Common myeloid progenitor, CD34-positive (primary cell): Measurements from ENCODE around the gene SYNGR4.
A peak's percentile ranks its signal among the peaks of the same experiment; 100 is the strongest.

Experiments used
- CTCF ChIA-PET: fragments of 350-600 bp; sonication (Branson Sonifier 250); formaldehyde crosslinking; loops from one replicate; lab custom pipeline; 2021; ENCODE audit warnings: antibody characterized with exemption; lab: Charles Lee
- POLR2A ChIA-PET: fragments of 350-600 bp; sonication (Branson Sonifier 250); formaldehyde crosslinking; loops from one replicate; lab custom pipeline; 2021; ENCODE audit warnings: antibody characterized with exemption; lab: Charles Lee
- DNase-seq, 3 donors: peaks; one replicate each; pipeline versions ENCODE4 v3.0.0 to v3.0.0-alpha.2; 2013
- H3K27ac ChIP-seq, 2 experiments: 1 replicate in 1 of 2; 2 replicates in 1 of 2; pipeline ENCODE4 v1.7.0; 2013; ENCODE audit warnings: inconsistent platforms in 2 of 2, low read length in 2 of 2, mild to moderate bottlenecking in 2 of 2, low read depth in 1 of 2, moderate library complexity in 1 of 2; ENCODE audit not compliant: severe bottlenecking in 2 of 2, insufficient read depth in 1 of 2, poor library complexity in 1 of 2
- H3K27me3 ChIP-seq, 5 experiments: replicated peaks in 2 of 5; 1 replicate in 3 of 5; 2 replicates in 2 of 5; pipeline versions ENCODE4 v1.6.1 to v1.7.0; 2013; ENCODE audit warnings: low read length in 4 of 5, mild to moderate bottlenecking in 2 of 5, moderate library complexity in 2 of 5, inconsistent platforms in 1 of 5; ENCODE audit not compliant: insufficient read depth in 5 of 5, control insufficient read depth in 4 of 5
- H3K36me3 ChIP-seq, 4 experiments: 1 replicate in 2 of 4; 2 replicates in 2 of 4; pipeline versions ENCODE4 v1.6.1 to v1.7.0; 2013; ENCODE audit warnings: low read length in 3 of 4, control low read depth in 1 of 4, mild to moderate bottlenecking in 1 of 4; ENCODE audit not compliant: control insufficient read depth in 4 of 4, insufficient read depth in 4 of 4
- H3K4me1 ChIP-seq, 4 experiments: 1 replicate in 3 of 4; 2 replicates in 1 of 4; pipeline versions ENCODE4 v1.6.1 to v1.7.1; 2013; ENCODE audit warnings: low read length in 3 of 4, mild to moderate bottlenecking in 3 of 4, control low read depth in 1 of 4, inconsistent platforms in 1 of 4, moderate library complexity in 1 of 4; ENCODE audit not compliant: control insufficient read depth in 4 of 4, insufficient read depth in 4 of 4; ENCODE audit errors: control extremely low read depth in 1 of 4
- H3K4me3 ChIP-seq, 7 experiments: 1 replicate in 4 of 7; 2 replicates in 3 of 7; pipeline versions ENCODE4 v1.5.1 to v1.7.0; 2013; ENCODE audit warnings: mild to moderate bottlenecking in 7 of 7, low read length in 6 of 7, moderate library complexity in 6 of 7, inconsistent platforms in 2 of 7, low read depth in 2 of 7, control low read depth in 1 of 7; ENCODE audit not compliant: insufficient read depth in 4 of 7, control insufficient read depth in 1 of 7; ENCODE audit errors: extremely low read depth in 1 of 7
- H3K9me3 ChIP-seq, 5 experiments: 1 replicate in 4 of 5; 2 replicates in 1 of 5; pipeline versions ENCODE4 v1.6.1 to v1.7.1; 2013; ENCODE audit warnings: low read length in 4 of 5, mild to moderate bottlenecking in 2 of 5, inconsistent platforms in 1 of 5, low read depth in 1 of 5, moderate library complexity in 1 of 5; ENCODE audit not compliant: control insufficient read depth in 4 of 5, insufficient read depth in 2 of 5; ENCODE audit errors: control extremely low read depth in 1 of 5
- WGBS: methylation state at CpG from one replicate; pipeline ENCODE4 v1.1.5; 2013; ENCODE audit not compliant: insufficient coverage; 5-methylcytosine and 5-hydroxymethylcytosine counted together

The SYNGR4 gene

GRCh38 chr19:48361912-48362311, 2.3 kb upstream of the SYNGR4 start:
- POLR2A ChIA-PET = no interaction called here
- peak in 1 of 3 donors; percentile 21 for DNase-seq
- CTCF ChIA-PET = interaction anchor here (3.1 kb wide), 1 partner anchor 29 kb away, joined by 14 read pairs; the partner anchor contains the start of gene KDELR1
- WGBS = no CpG with 5 or more reads among the region's 3 CpGs
- no peaks in the 10 kb centered on the region for H3K9me3 ChIP-seq
- H3K27me3 ChIP-seq = no peaks in the 10 kb centered on the region
- no peaks in the 10 kb centered on the region for H3K36me3 ChIP-seq
- no peak overlapping the region for H3K27ac ChIP-seq
- H3K4me3 ChIP-seq = no peak overlapping the region
- H3K4me1 ChIP-seq = peaks cover 0 to 17% (median 13%) of the 10 kb centered on the region in 4 experiments

- no peaks in the 10 kb centered on the region for H3K9me3 ChIP-seq
- ChIA-PET CTCF (interaction anchor here (0.9 to 3.1 kb wide), 7 partner anchors 9 to 269 kb away, joined by 3 to 14 read pairs (median 4); partner anchors contain the start of gene KDELR1), POLR2A (interaction anchor here (0.6 kb wide), 1 partner anchor 99 kb away, joined by 3 read pairs; no protein-coding TSS in a partner anchor)
- DNase-seq = peak; percentile 91 to 94 (median 93)
- H3K27me3 ChIP-seq = no peaks in the 10 kb centered on the region
- peaks cover 0 to 17% (median 13%) of the 10 kb centered on the region in 4 experiments for H3K4me1 ChIP-seq
- no peaks in the 10 kb centered on the region for H3K36me3 ChIP-seq
- 2% methylated on average over 25 of the region's 26 CpGs for WGBS
- H3K27ac ChIP-seq = peak overlapping the region; percentile 66 to 92
- H3K4me3 ChIP-seq = peak overlapping the region; percentile 28 to 85 (median 75)
Measured at GRCh38 chr19:48362716-48363499, 1.3 kb upstream of the SYNGR4 start.

- ChIA-PET POLR2A (interaction anchor here (0.6 to 0.7 kb wide), 2 partner anchors 37 to 1050 kb away, joined by 3 to 7 read pairs; no protein-coding TSS in a partner anchor), CTCF (interaction anchor here (0.7 to 3.1 kb wide), 7 partner anchors 15 to 268 kb away, joined by 3 to 14 read pairs (median 4); partner anchors contain the start of gene KDELR1)
- Histone ChIP-seq H3K27ac (peak overlapping the region; percentile 66 to 92), H3K4me1 (peaks cover 0 to 17% (median 13%) of the 10 kb centered on the region in 4 experiments), H3K36me3 (no peaks in the 10 kb centered on the region), H3K9me3 (no peaks in the 10 kb centered on the region), H3K4me3 (peak overlapping the region; percentile 28 to 85 (median 75)), H3K27me3 (no peaks in the 10 kb centered on the region)
- no peak for DNase-seq
- 9% methylated on average over 7 of the region's 10 CpGs for WGBS
Measured at GRCh38 chr19:48363500-48363809, 712 bp upstream of the SYNGR4 start.

GRCh38 chr19:48364598-48365348, 606 bp downstream of the SYNGR4 start:
- Histone ChIP-seq H3K9me3 (no peaks in the 10 kb centered on the region), H3K4me1 (peaks cover 0 to 17% (median 13%) of the 10 kb centered on the region in 4 experiments), H3K36me3 (no peaks in the 10 kb centered on the region), H3K27me3 (no peaks in the 10 kb centered on the region), H3K4me3 (peak overlapping the region in 5 of 7 experiments; percentile 41 to 83 (median 62)), H3K27ac (peak overlapping the region; percentile 46 to 84)
- WGBS = 59% methylated on average over 8 of the region's 10 CpGs
- DNase-seq = no peak
- ChIA-PET POLR2A (no interaction called here), CTCF (interaction anchor here (1.6 to 3.1 kb wide), 3 partner anchors 9 to 45 kb away, joined by 4 to 14 read pairs (median 5); partner anchors contain the start of gene KDELR1)

GRCh38 chr19:48365602-48366001, 1.4 kb downstream of the SYNGR4 start:
- 100% methylated on average over 4 of the region's 11 CpGs for WGBS
- H3K4me1 ChIP-seq = peaks cover 0 to 17% (median 13%) of the 10 kb centered on the region in 4 experiments
- no peaks in the 10 kb centered on the region for H3K27me3 ChIP-seq
- no peaks in the 10 kb centered on the region for H3K36me3 ChIP-seq
- CTCF ChIA-PET = interaction anchor here (1.6 kb wide), 1 partner anchor 8 kb away, joined by 4 read pairs; no protein-coding TSS in a partner anchor
- H3K27ac ChIP-seq = no peak overlapping the region
- no peak overlapping the region for H3K4me3 ChIP-seq
- POLR2A ChIA-PET = no interaction called here
- no peak for DNase-seq
- no peaks in the 10 kb centered on the region for H3K9me3 ChIP-seq

- Histone ChIP-seq H3K4me3 (no peak overlapping the region), H3K27ac (no peak overlapping the region), H3K4me1 (peaks cover 0 to 16% (median 13%) of the 10 kb centered on the region in 4 experiments), H3K9me3 (no peaks in the 10 kb centered on the region), H3K36me3 (no peaks in the 10 kb centered on the region), H3K27me3 (no peaks in the 10 kb centered on the region)
- 97% methylated on average over 2 of the region's 5 CpGs for WGBS
- DNase-seq = no peak
- POLR2A ChIA-PET = no interaction called here
- CTCF ChIA-PET = no interaction called here
Measured at GRCh38 chr19:48367855-48368254, 3.7 kb downstream of the SYNGR4 start.
